Left ventricle myocardium inferior (tissue), 1 donor: ENCODE results near the gene FSCN2. TPM values are rescaled to one million over a fixed set of nuclear protein-coding genes. Genes with fewer than 3 reads are reported as not detected.

Experiments used
- DNase-seq: peaks from one replicate; pipeline ENCODE4 v3.0.0-alpha.2; 2020
- H3K27ac ChIP-seq: fragments of 200-600 bp; replicated peaks from 2 replicates; pipeline ENCODE4 v1.8.0; 2021
- H3K27me3 ChIP-seq: fragments of 200-600 bp; 2 replicates; pipeline ENCODE4 v1.8.0; 2021; ENCODE audit warnings: low read depth
- H3K36me3 ChIP-seq: fragments of 200-600 bp; 2 replicates; pipeline ENCODE4 v1.8.0; 2021
- H3K4me1 ChIP-seq: fragments of 200-600 bp; 2 replicates; pipeline ENCODE4 v1.8.0; 2021
- H3K4me3 ChIP-seq: fragments of 200-600 bp; 2 replicates; pipeline ENCODE4 v1.8.0; 2021; ENCODE audit warnings: mild to moderate bottlenecking, moderate library complexity
- H3K9me3 ChIP-seq: fragments of 200-600 bp; replicated peaks from 2 replicates; pipeline ENCODE4 v1.8.0; 2021
- intact Hi-C: fragments of 100-400 bp; cut with micrococcal nuclease; formaldehyde crosslinking; loops from one replicate; pipeline ENCODE4 v1.11.0; 2022
- total RNA-seq: library from RNA; stranded (reverse); fragmentation: NEBNext Ultra II Directional; extraction: Animal tissue kit (Norgen Biotek cat#: 25700); gene quantifications from one replicate; pipeline ENCODE4 v1.2.1, GENCODE V29; 2021
- TF ChIP-seq, protein P1 (sequence below): fragments of 200-600 bp; IDR thresholded peaks from 2 replicates; pipeline ENCODE4 v1.8.0; 2021; ENCODE audit warnings: antibody characterized with exemption, mild to moderate bottlenecking, borderline replicate concordance
- donor health status: DM: no; HTN: yes; CAD: no; lungs with severe emphysema.

The FSCN2 gene
- total RNA-seq, 1 donor from 2014 or later = 0.38 TPM

DNA sequence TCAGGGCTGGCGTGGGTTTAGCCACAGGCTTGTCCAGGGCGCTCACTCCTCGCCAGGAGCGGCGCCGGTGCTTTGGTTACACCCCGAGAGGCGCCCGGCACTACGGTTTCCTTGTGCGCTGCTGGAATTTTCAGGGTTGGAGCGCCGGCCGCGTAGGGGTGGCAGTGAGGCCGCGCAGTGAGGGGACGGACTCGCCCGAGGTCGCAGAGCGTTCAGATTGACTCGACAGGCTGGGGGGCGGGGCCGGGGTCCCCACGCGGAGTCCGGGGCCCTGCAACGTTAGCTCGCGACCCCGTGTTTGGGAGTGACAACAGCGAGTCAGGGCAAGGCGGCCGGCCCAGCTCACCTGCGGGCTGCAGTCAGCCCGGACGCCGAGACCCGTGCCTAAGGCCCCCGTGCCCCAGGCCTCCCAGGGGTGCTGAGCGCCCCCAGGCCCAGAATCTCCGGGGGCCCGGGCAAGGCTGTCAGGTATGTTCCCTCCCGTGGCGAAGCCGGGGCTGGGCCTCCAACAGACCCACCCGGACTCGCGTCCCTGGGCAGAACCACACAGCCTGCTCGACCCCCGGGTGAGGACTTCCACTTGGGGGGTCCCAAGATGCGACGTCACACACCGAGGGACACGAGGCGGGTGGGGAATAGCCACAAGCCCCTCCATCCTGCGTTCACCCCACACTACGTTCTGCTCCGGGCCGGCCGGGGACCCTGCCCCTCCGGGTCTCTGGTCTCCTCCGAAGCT is 14.3 kb upstream of the FSCN2 start:
- Histone ChIP-seq H3K27ac (peak overlapping the region; percentile 99), H3K9me3 (no peaks in the 10 kb centered on the region), H3K4me3 (peak overlapping the region; percentile 93), H3K4me1 (peaks cover 92% of the 10 kb centered on the region), H3K36me3 (peaks cover 40% of the 10 kb centered on the region), H3K27me3 (peaks cover 3% of the 10 kb centered on the region)
- DNase-seq = peak; percentile 75
- intact Hi-C loops = no loop called here
- TF ChIP-seq, protein P1, sequence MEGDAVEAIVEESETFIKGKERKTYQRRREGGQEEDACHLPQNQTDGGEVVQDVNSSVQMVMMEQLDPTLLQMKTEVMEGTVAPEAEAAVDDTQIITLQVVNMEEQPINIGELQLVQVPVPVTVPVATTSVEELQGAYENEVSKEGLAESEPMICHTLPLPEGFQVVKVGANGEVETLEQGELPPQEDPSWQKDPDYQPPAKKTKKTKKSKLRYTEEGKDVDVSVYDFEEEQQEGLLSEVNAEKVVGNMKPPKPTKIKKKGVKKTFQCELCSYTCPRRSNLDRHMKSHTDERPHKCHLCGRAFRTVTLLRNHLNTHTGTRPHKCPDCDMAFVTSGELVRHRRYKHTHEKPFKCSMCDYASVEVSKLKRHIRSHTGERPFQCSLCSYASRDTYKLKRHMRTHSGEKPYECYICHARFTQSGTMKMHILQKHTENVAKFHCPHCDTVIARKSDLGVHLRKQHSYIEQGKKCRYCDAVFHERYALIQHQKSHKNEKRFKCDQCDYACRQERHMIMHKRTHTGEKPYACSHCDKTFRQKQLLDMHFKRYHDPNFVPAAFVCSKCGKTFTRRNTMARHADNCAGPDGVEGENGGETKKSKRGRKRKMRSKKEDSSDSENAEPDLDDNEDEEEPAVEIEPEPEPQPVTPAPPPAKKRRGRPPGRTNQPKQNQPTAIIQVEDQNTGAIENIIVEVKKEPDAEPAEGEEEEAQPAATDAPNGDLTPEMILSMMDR = no peak

DNA sequence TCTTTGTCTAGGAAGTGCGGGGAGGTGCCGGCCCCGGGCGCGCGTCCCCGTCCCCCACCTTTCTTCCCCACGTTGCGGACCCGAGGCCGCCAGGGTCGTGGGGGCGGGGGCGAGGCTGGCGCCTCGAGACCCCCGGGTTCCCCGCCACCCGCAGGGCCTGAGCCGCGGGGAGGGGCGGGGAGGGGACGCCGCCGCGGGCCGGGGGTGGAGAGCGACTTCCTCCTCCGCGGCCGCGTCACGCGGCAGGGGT is 13.8 kb upstream of the FSCN2 start:
- Histone ChIP-seq H3K27me3 (peaks cover 8% of the 10 kb centered on the region), H3K4me1 (peaks cover 92% of the 10 kb centered on the region), H3K36me3 (peaks cover 35% of the 10 kb centered on the region), H3K27ac (peak overlapping the region; percentile 99), H3K9me3 (no peaks in the 10 kb centered on the region), H3K4me3 (peak overlapping the region; percentile 93)
- intact Hi-C loops = no loop called here
- TF ChIP-seq, protein P1 = no peak
- no peak for DNase-seq

DNA sequence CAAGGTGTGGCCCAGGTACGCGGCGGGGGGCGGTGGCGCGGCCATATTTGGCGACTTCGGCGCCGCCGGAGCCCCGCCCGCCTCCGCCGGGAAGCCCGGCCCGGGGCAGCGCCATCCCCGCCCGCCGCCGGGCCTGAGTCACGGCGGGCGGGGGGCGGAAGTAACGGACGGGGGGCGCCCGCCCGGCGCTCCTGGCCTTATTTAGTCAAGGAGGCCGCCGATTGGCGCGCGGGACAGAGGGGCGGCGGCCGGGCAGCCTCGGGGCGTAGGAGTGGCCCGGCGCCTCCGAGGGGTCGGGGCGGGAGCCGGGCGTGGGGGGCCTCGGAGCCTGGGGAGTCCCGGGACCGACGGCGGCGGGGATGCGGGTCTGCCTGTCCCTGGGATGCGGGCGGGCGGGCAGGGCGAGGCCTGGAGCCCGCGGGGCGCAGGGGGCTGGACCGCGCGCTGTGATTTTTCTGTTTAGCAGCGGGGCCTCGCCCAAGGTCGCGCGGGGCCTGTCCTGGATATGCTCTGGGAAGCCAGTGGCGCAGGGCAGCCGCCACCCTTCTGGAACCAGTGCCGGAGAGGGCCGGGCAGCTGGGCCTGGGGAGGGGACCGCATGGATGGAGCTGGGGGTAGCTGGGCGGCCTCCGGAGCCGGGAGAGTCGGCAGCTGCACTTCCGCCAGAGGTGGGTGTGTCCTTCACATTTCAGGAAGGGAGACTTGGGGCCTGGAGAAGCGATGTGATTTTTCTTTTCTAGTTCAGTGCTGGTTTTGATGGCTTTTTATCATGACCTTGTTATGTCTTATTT is 13.2 kb upstream of the FSCN2 start:
- peaks cover 13% of the 10 kb centered on the region for H3K27me3 ChIP-seq
- H3K4me1 ChIP-seq = peaks cover 92% of the 10 kb centered on the region
- H3K9me3 ChIP-seq = no peaks in the 10 kb centered on the region
- peak; percentile 88 for DNase-seq
- peak overlapping the region; percentile 99 for H3K27ac ChIP-seq
- intact Hi-C loops = no loop called here
- TF ChIP-seq, protein P1 = no peak
- H3K36me3 ChIP-seq = peaks cover 30% of the 10 kb centered on the region
- H3K4me3 ChIP-seq = peak overlapping the region; percentile 93

DNA sequence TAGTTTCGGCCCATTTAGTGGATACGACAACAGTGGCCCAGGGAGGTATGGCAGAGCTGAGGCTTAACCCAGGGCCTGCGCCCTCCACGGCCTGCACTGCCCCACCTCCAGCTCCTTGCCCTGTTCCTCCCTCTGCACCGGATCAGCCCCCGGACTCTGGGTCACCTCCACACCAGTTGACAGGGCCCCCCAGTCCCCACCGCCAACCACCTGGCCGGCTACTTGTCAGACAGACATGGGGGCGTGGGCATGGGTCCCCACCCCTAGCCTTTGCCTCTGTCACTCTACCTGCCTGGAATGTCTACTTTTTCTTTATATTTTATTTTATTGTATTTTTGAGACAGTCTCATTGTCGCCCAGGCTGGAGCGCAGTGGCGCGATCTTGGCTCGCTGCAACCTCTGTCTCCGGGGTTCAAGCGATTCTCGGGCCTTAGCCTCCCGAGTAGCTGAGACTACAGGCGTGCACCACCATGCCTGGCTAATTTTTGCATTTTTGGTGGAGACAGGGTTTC is 12.6 kb upstream of the FSCN2 start:
- intact Hi-C loops = no loop called here
- TF ChIP-seq, protein P1 = no peak
- Histone ChIP-seq H3K9me3 (no peaks in the 10 kb centered on the region), H3K36me3 (peaks cover 23% of the 10 kb centered on the region), H3K27me3 (peaks cover 20% of the 10 kb centered on the region), H3K27ac (peak overlapping the region; percentile 99), H3K4me3 (peak overlapping the region; percentile 93), H3K4me1 (peaks cover 88% of the 10 kb centered on the region)
- DNase-seq = no peak

DNA sequence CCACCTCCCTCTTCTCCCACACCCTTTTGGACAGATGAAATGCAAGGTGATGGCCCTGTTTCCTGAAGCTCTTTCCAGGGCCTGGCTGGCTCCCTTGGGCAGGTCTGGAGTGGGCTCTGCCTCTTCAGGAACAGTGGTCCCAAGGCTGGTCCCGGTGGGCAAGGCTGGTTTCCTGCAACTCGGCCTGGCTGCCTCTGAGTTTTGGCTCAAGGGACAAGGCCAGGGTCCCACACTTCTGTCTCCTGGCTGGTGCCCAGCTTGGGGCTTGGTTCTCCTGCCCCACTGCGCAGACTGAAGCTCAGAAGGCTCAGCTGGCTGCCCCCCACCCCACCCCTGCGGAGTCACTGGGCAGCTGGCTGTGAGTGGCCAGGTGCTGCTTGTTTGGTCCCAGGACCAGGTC is 11.7 kb upstream of the FSCN2 start:
- DNase-seq = no peak
- peaks cover 20% of the 10 kb centered on the region for H3K27me3 ChIP-seq
- peak overlapping the region; percentile 99 for H3K27ac ChIP-seq
- intact Hi-C loops = no loop called here
- H3K9me3 ChIP-seq = no peaks in the 10 kb centered on the region
- H3K4me1 ChIP-seq = peaks cover 79% of the 10 kb centered on the region
- TF ChIP-seq, protein P1 = no peak
- H3K4me3 ChIP-seq = peak overlapping the region; percentile 93
- peaks cover 15% of the 10 kb centered on the region for H3K36me3 ChIP-seq
